Transverse colon (tissue), 4 donors: ENCODE measurements around the gene USP51. TPM values are rescaled to one million over a fixed set of nuclear protein-coding genes. Genes with fewer than 3 reads are reported as not detected.
A peak's percentile ranks its signal among the peaks of the same experiment; 100 is the strongest.
"Not testable (repeated sequence)": the region's sequence is repeated elsewhere in the genome, so short reads cannot be mapped to it uniquely, and the experiment has no call there.

Experiments used
- DNase-seq: peaks from one replicate; pipeline ENCODE4 v3.0.0-alpha.2; 2019
- H3K27ac ChIP-seq, 4 donors: fragments of 200-600 bp; sonication (generic); 2 replicates each; pipeline ENCODE4 v1.5.1; 2016 to 2018; ENCODE audit warnings: inconsistent platforms in 4 of 4
- H3K27me3 ChIP-seq: fragments of 200-600 bp; sonication (generic); 2 replicates; pipeline ENCODE4 v1.5.1; 2017; ENCODE audit warnings: inconsistent platforms
- H3K36me3 ChIP-seq, 4 donors: fragments of 200-600 bp; sonication (generic); 2 replicates each; pipeline ENCODE4 v1.5.1; 2017 to 2019; ENCODE audit warnings: inconsistent platforms in 4 of 4
- H3K4me1 ChIP-seq, 4 donors: fragments of 200-600 bp; sonication (generic); 2 replicates each; pipeline ENCODE4 v1.5.1; 2017 to 2020; ENCODE audit warnings: inconsistent platforms in 4 of 4
- H3K4me3 ChIP-seq, 4 donors: fragments of 200-600 bp; sonication (generic); 1 replicate in 1 of 4; 2 replicates in 3 of 4; pipeline versions ENCODE4 v1.5.1 to v1.6.1; 2017 to 2019; ENCODE audit warnings: inconsistent platforms in 4 of 4
- H3K9me3 ChIP-seq, 2 donors: fragments of 200-600 bp; sonication (generic); 2 replicates each; pipeline ENCODE4 v1.5.1; 2017 to 2019; ENCODE audit warnings: inconsistent platforms in 2 of 2
- EP300 ChIP-seq: sonication (generic); formaldehyde crosslinking; IDR thresholded peaks from one replicate; pipeline ENCODE4 v1.6.1; 2017; ENCODE audit warnings: antibody characterized with exemption, low read depth
- POLR2A ChIP-seq: fragments of 450-650 bp; IDR thresholded peaks from one replicate; pipeline ENCODE4 v1.6.1; 2016; ENCODE audit warnings: antibody characterized with exemption, mild to moderate bottlenecking, moderate library complexity
- POLR2AphosphoS5 ChIP-seq, 3 donors: sonication (generic); formaldehyde crosslinking; IDR thresholded peaks; one replicate each; pipeline ENCODE4 v1.6.1; 2016; ENCODE audit warnings: antibody characterized with exemption in 3 of 3
- WGBS, 2 donors: methylation state at CpG; one replicate each; pipeline ENCODE4 v1.1.5; 2018; ENCODE audit warnings: low coverage in 1 of 2; 5-methylcytosine and 5-hydroxymethylcytosine counted together
- in situ Hi-C, 4 donors: fragments of 200-750 bp; cut with MboI; loops; one replicate each; pipeline versions ENCODE4 v1.15.0 to v1.15.1; 2017; ENCODE audit warnings: low sequenced_read_pairs in 3 of 4, low pct_ligation_motif_present in 1 of 4, low pct_unique_long_range_greater_than_20kb in 1 of 4
- intact Hi-C: fragments of 100-400 bp; cut with DNase I; formaldehyde crosslinking; loops from one replicate; pipeline ENCODE4 v1.15.1; 2023; ENCODE audit warnings: low total_unique reads
- total RNA-seq, 4 donors: library from RNA; depleted of rRNA; stranded (reverse); fragments of >200 nt; gene quantifications; one replicate each; pipeline ENCODE4 v1.1.0, GENCODE V29; 2016
- TF ChIP-seq, protein P1 (sequence below), 5 experiments: fragments of 200-600 bp in 3 of 5; fragments of 450-650 bp in 2 of 5; sonication (generic) in 3 of 5; IDR thresholded peaks; 1 replicate in 2 of 5; 2 replicates in 3 of 5; pipeline ENCODE4 v1.5.1; 2016 to 2017; ENCODE audit warnings: antibody characterized with exemption in 5 of 5, inconsistent platforms in 3 of 5, mild to moderate bottlenecking in 2 of 5, moderate library complexity in 1 of 5

The USP51 gene
- total RNA-seq, 4 donors from 2014 or later = 0.64 to 0.68 TPM; not detected in 2

DNA sequence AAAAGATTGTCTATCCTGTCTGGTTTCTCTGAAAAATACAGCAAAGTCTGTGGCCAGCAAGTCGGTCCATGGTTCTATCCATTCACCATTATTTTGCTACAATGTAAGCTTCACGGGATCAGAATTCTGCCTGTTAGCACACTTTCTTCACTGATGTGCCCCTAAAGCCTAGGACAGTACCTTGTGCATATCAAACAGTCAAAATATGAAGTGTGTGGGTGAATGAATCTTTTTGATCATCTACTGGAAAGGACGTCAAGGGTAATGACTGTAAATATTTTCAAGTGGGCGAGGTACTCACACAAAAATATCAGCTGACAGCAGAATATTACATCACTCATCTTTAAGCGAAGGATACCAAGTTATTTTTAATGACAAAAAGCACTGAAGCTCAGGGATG is 24.5 kb downstream of the USP51 start:
- H3K27me3 ChIP-seq, H3K27ac ChIP-seq, H3K4me3 ChIP-seq, H3K4me1 ChIP-seq, in situ Hi-C loops, H3K9me3 ChIP-seq, DNase-seq, intact Hi-C loops, H3K36me3 ChIP-seq: not testable (repeated sequence)
- WGBS, 2 donors = no CpG with 5 or more reads among the region's 5 CpGs

DNA sequence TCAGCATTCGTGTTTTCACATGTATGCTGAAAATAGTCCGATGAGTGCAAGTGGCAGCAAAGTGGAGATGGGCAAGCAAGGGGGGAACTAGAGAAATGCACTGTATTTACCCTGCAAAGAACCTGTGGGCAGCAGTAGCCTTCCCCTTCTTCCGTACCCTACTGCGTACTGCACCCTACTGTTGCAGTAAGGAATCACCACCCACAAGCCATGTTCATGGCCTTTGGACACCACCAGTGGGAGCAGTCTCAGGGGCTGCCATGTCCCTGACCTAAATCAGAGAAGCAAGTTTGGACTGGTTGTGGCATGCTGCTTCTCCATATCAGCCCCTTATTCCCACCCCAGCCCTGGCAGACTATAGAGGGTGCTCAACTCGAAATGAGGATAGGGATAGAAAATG is 25.6 kb downstream of the USP51 start:
- intact Hi-C loops, H3K27me3 ChIP-seq, H3K36me3 ChIP-seq, H3K9me3 ChIP-seq, H3K4me3 ChIP-seq, H3K27ac ChIP-seq, DNase-seq, in situ Hi-C loops, H3K4me1 ChIP-seq: not testable (repeated sequence)
- no CpG with 5 or more reads among the region's 5 CpGs for WGBS, 2 donors

- H3K9me3 ChIP-seq, in situ Hi-C loops, H3K36me3 ChIP-seq, H3K27me3 ChIP-seq, DNase-seq, H3K27ac ChIP-seq, H3K4me1 ChIP-seq, H3K4me3 ChIP-seq, intact Hi-C loops: not testable (repeated sequence)
- no CpG with 5 or more reads among the region's 4 CpGs for WGBS, 2 donors
Measured at GRCh38 chrX:55459926-55460325, 29.7 kb downstream of the USP51 start.

GRCh38 chrX:55459426-55459825 is 30.2 kb downstream of the USP51 start:
- WGBS, 2 donors = no CpG with 5 or more reads among the region's 5 CpGs
- in situ Hi-C loops, H3K27me3 ChIP-seq, H3K4me3 ChIP-seq, H3K4me1 ChIP-seq, H3K27ac ChIP-seq, H3K9me3 ChIP-seq, DNase-seq, intact Hi-C loops, H3K36me3 ChIP-seq: not testable (repeated sequence)

GRCh38 chrX:55455708-55456107 is 33.9 kb downstream of the USP51 start:
- in situ Hi-C loops, intact Hi-C loops, H3K27me3 ChIP-seq, H3K4me1 ChIP-seq, H3K27ac ChIP-seq, H3K4me3 ChIP-seq, H3K36me3 ChIP-seq, DNase-seq, H3K9me3 ChIP-seq: not testable (repeated sequence)
- WGBS, 2 donors = no CpG with 5 or more reads among the region's 6 CpGs

- no peaks in the 10 kb centered on the region for H3K36me3 ChIP-seq
- H3K27me3 ChIP-seq = no peaks in the 10 kb centered on the region
- intact Hi-C loops = no loop called here
- peak overlapping the region; percentile 49 to 74 (median 61) for H3K4me3 ChIP-seq
- peak overlapping the region; percentile 87 to 92 (median 88) for H3K27ac ChIP-seq
- in situ Hi-C loops = no loop called here
- H3K9me3 ChIP-seq = no peaks in the 10 kb centered on the region
- TF ChIP-seq EP300 = no peak
- TF ChIP-seq POLR2AphosphoS5 (IDR thresholded peaks at IDR 0.05) = no peak
- no peak for TF ChIP-seq POLR2A
- TF ChIP-seq, protein P1, sequence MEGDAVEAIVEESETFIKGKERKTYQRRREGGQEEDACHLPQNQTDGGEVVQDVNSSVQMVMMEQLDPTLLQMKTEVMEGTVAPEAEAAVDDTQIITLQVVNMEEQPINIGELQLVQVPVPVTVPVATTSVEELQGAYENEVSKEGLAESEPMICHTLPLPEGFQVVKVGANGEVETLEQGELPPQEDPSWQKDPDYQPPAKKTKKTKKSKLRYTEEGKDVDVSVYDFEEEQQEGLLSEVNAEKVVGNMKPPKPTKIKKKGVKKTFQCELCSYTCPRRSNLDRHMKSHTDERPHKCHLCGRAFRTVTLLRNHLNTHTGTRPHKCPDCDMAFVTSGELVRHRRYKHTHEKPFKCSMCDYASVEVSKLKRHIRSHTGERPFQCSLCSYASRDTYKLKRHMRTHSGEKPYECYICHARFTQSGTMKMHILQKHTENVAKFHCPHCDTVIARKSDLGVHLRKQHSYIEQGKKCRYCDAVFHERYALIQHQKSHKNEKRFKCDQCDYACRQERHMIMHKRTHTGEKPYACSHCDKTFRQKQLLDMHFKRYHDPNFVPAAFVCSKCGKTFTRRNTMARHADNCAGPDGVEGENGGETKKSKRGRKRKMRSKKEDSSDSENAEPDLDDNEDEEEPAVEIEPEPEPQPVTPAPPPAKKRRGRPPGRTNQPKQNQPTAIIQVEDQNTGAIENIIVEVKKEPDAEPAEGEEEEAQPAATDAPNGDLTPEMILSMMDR (IDR thresholded peaks at IDR 0.05) = no peak
- 40% methylated on average over 9 of the region's 9 CpGs; no CpG with 5 or more reads in 1 of the 2 donors for WGBS, 2 donors
- no peaks in the 10 kb centered on the region for H3K4me1 ChIP-seq
- no peak for DNase-seq
Measured at GRCh38 chrX:55452833-55453124, 36.9 kb downstream of the USP51 start.

DNA sequence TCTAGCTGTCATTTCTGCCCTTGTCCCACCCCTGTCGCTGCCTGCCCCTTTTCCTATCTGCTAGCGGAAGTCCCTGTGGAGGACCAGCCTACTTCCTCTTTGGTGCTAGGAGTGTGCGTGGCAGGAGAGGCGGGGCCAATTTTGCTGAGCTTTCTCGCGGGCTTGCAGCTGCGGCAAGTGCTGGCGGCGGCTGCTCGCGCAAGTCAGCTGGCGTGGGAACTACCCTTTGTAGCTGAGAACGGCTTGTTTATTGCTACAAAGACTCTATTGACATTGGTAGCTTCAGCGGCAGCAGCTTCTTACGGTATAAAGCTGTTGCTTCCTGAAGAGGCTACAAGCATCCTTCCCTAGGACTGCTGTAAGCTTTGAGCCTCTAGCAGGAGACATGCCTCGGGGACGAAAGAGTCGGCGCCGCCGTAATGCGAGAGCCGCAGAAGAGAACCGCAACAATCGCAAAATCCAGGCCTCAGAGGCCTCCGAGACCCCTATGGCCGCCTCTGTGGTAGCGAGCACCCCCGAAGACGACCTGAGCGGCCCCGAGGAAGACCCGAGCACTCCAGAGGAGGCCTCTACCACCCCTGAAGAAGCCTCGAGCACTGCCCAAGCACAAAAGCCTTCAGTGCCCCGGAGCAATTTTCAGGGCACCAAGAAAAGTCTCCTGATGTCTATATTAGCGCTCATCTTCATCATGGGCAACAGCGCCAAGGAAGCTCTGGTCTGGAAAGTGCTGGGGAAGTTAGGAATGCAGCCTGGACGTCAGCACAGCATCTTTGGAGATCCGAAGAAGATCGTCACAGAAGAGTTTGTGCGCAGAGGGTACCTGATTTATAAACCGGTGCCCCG is 37.4 kb downstream of the USP51 start, which contains the start of gene MAGEH1:
Gene MAGEH1 (plus strand): TSS at position 138 of the 843 bp plus-strand sequence. CDS start 248 bp downstream, at position 386.
- TF ChIP-seq POLR2AphosphoS5 (IDR thresholded peaks at IDR 0.05) = peak; percentile 73 to 78 (median 73)
- TF ChIP-seq, protein P1 (IDR thresholded peaks at IDR 0.05) = no peak
- TF ChIP-seq POLR2A = peak; percentile 41
- TF ChIP-seq EP300 = no peak
- intact Hi-C loops (no loop called here), in situ Hi-C loops (no loop called here)
- H3K4me1 ChIP-seq = no peaks in the 10 kb centered on the region
- peak within 1 kb of the TSS; percentile 87 to 92 (median 88) for H3K27ac ChIP-seq
- H3K27me3 ChIP-seq = no peaks in the 10 kb centered on the region
- peak within 1 kb of the TSS; percentile 49 to 74 (median 61) for H3K4me3 ChIP-seq
- 40% methylated on average over 43 of the region's 43 CpGs; no CpG with 5 or more reads in 1 of the 2 donors for WGBS, 2 donors
- H3K36me3 ChIP-seq = no peaks in the 10 kb centered on the region
- no peaks in the 10 kb centered on the region for H3K9me3 ChIP-seq
- peak; percentile 84 for DNase-seq
